ENCODE measurements around the gene MUC5B.
"Not testable (repeated sequence)": the region's sequence is repeated elsewhere in the genome, so short reads cannot be mapped to it uniquely, and the experiment has no call there.

MUC5B gene

DNA sequence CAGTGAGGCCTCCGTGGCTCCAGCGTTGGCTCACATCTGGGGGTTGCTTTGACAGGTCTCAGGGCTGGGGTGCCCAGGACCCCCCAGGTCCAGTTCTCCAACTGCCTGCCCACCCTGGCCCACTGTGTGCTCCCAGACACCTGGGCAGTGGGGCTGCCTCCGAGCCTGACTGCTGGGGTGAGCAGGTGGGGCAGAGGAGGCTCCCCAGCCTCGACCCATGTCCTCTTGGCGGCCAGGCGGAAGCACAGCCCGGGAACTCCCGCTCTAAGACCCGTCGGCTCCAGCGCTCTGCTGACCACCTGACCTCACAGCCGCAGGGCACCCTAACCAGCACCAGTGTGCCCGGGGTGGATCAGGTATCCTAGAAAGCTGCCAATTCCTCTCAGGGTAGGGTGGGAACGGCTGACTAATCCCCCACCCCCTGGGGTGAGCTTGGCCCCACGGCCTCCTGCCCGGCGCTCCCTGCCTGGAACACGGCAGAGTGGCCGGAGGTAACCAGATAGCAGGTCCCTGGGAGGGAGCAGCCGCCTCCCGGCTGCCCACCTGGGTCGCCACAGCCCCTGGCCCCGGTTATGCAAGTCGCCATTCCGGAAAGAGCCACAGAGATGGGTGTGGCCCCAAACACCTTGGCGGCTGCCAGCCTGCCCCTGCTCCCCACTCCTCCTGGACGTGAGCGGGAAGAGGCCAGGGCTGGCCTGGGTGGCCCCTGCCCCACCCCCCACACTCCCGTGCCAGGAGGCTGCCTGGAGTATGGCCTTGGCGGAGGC lies 19.2 kb upstream of the MUC5B start:
- DNase-seq (ENCODE audit: low read depth), result no peak

DNA sequence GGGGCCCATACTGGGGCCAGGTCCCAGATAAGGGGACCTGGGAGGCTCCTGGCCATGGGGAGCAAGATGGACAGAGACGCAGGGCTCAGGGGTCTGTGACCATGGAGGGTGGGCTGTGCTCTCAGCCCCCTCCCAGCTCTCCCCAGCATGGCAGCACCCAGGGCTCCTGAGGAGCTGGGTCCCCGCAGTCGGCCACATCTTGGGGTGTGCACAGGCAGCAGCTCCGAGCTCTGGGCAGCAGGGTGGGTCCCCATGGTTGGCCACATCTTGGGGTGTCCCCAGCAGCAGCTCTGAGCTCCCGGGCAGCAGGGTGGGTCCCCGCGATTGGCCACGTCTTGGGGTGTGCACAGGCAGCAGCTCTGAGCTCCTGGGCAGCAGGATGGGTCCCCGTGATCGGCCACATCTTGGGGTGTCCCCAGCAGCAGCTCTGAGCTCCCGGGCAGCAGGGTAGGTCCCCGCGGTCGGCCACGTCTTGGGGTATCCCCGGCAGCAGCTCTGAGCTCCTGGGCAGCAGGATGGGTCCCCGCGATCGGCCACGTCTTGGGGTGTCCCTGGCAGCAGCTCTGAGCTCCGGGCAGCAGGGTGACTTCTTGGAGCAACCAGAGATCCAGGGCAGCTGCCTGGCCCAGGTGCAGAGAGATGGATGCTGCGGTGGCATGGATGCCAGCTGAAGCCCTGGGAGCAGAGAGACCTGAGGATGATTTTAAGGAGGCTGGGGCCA lies 18.3 kb upstream of the MUC5B start:
- no peak for DNase-seq (ENCODE audit: low read depth)

DNA sequence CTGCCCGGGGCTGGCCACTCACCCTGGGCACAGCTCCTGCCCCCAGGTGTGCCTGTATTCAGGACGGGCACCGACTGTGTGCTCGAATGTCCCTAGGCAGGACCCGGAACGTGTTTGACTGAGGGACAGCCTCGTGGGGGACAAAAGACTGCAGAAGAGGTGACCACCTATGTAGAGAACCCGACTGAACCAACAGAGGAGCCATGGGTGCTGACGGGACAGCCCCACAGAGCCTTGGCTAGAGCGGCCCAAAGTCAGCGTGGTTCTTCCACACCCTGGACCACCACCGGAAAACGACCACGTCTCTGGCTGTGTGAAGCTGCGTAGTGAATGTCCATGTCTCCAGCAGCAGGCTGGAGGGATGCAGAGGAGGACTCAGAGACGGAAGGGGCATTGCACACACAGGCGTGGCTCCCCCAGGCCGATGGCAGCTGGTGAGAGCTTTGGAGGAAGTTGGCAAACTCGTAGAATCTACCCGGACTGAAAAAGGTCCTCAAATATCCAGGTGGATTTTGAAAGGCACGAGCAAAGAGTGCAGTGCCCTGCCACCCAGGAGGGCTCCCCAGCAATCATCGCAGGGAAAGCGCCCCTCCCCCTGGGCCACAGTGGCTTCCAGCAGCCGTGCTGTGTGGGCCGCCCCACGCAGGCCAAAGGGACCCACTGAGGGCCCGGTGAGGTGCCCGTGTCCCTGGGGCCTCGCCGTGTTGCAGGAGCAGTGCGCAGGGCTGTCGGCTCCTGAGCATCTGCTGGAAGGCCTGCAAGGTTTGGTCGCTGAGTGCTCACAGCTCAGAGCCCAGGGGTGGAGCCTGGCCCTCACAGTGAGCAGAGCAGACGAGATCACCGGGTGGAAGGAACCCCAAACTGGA lies 17.5 kb upstream of the MUC5B start:
- no peak for DNase-seq (ENCODE audit: low read depth)

DNA sequence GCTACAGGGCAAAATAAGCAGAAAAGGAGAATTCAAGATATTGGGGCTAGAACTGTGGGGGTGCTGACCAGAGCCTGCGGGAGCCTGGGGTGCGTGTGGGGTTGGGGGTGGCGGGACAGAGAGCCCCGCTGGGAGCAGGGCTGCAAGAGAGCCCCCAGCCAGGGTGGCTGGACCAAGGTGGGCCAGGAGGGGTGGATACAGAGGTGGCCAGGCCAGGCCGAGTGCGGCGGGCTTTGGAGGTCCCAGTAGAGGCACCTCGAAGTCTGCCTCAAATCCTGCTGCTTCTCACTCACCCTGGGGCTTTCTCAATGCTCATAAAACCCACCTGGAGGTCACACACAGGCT lies 16.9 kb upstream of the MUC5B start:
- DNase-seq (ENCODE audit: low read depth), result no peak

DNA sequence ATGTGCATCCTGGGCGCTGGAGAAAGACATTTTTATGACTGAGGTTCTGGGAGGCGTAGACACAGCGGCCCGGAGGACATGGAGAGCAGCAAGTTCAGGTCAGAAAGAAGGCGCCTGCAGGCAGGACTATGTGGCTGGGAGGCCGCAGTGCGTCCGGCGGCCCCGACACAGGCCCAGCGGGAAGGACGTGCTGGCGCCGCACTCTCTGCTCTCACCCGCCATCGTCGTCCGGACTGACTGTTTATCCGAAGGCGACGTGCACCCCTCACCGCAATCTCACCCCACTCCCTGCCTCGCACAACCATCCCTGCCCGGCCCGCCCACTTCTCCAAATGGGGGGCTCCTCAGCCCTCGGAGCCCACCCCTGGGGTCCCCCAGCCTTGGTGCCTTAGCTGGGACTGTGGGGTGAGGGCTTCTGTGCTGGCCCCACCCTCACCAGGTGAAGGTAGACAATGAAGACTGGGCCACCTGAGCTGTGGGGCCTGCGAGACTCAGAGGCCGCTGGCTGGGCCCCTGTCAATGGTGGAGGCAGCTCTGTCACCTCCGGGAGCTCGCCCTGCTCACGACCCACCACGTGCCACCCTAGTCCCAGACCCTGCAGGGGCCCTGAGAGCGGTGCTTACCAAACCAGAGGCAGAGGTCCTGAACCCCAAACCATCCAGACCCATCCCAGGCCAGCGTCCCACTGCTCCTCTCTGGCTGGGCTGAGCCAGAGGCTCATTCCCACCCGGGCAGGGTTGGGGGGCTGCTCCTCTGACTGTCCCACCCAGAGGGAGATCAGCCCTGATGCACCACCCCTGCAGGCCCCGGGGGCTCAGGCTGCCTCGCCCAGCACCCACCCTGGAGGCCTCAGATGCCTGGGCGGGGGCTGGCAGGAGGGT lies 16.2 kb upstream of the MUC5B start:
- no peak for DNase-seq (ENCODE audit: low read depth)

DNA sequence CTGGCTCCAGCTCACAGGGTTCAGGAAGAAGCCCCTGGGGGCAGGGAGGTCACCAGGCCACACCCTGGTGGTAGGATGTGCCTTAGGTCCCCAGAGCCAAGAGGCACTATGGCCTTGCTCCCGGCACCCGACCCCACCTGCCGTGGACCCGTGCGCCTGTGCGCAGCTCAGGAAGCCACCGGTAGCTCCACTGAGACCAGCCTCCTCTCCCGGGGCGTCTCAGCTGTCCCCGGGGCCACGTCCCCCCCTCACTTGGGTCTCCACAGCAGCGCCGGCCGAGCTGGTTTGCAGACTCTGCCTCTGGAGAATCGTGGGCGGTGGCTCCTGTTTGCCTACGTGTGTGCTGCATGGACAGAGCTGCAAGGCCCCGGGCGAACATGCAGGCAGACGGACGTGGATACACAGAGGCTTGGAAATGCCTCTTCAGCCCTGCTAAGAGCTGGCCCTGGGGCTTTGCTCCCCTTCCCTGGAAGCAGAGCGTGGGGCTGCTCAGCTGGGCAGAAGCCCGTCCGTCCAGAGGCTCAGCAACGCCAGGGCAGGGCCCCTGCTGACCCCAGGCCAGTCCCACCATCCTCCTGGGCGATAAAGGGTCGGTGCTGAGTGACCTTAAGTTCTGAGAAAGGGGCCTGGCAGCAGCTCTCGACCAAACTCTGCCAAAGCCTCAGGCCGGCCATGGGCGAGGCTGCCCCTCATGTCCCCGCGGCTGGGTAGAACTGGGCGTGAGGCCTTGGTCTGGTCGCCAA lies 15.3 kb upstream of the MUC5B start:
- no peak for DNase-seq (ENCODE audit: low read depth)

DNA sequence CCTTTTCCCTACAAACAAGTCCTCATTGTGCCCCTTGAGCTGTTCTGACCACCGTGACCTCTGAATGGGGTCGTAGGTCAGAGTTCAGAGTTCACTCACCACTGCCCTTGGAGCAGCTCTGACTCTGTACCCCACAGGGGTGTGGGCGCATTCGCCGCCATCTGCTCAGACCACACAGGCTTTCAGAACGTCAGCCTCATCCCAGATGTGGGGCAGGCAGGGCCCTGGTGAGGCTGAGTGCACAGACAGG lies 14.8 kb upstream of the MUC5B start:
- DNase-seq (ENCODE audit: low read depth), result no peak

DNA sequence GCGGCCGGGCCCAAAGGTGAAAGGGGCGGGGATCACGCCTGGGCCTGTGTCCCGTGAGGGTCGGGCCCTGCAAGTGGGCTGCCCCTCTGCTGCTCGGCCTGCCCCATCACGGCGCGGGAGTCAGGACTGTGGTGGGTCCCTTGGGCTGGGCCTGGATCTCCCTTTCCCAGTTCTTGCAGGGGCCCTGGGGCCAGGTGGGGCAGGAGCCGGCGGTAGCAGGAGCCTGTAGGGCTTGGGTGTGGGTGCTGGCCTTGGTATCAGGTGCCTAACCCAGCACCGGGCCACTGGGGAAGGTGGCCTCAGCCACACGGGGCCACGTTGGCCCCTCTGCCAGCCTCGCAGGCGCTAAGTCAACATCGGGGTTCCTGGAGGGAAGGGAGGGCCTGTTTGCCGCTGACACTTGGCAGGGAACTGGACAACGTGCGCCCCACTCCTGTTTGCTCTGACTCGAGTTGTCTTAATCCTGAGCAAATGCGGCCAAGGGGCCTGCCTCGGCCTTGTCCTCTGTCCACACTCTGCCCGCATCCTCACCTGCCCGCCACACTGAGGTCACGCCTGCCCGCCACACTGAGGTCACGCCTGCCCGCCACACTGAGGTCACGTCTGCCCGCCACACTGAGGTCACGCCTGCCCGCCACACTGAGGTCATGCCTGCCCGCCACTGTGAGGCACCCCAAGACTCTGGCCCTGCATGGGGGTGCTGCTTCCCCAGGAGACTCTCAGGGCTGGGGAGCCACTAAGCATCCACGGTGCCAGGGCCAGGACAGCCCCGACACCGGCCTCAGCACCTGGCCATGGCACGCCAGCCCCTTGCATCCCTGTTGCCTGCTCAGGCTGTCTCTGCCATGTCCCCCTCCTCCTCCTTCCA lies 14.2 kb upstream of the MUC5B start:
- no peak for DNase-seq (ENCODE audit: low read depth)

DNA sequence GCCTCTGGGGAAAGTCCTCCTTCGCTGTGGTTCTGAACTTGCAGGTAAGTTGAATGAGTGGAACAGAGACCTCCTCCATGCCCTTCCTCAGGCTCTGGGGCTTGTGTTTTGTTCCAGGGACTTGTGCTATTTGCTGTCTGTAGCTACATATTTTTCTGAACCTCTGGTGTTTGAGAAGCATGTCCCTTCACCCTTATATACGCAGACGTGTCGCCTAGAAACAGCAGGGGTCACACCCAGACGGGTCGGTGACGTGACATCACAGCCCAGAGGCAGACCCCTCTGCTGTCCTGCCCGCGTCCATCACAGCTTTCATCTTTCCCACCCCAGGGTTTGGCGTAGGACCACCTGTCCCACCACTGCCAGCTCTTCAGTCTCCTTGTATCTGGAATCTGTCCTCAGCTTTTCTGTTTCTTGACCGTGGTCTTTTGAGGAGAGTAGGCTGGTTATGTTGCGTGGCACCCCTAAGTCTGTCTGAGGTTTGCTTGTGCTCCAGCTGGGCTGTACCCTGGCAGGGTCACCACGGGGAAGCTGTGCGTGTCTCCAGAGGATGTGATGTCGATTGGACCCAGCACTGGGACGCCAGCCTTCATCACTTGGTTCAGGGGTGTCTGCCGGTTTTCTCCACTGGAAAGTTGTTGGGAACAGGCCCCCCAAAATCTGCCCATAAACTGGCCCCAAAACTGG lies 13.4 kb upstream of the MUC5B start:
- DNase-seq (ENCODE audit: low read depth), result no peak

DNA sequence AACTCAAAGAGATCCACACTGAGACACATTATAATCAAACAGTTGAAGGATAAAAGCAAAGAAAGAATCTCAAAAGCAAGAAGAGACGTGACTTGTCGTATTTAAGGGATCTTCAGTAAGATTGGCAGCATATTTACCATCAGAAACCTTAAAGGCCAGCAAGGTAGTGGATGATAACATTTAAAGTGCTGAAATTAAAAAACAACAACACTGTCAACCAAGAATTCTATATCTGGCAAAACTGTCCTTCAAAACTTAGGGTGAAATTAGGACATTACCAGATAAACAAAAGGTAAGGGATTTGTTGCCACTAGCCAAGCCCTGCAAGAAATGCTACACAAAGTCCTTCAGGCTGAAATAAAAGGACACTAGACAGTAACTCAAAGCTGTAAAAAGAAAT lies 11.0 kb upstream of the MUC5B start:
- DNase-seq (ENCODE audit: low read depth), result no peak

DNA sequence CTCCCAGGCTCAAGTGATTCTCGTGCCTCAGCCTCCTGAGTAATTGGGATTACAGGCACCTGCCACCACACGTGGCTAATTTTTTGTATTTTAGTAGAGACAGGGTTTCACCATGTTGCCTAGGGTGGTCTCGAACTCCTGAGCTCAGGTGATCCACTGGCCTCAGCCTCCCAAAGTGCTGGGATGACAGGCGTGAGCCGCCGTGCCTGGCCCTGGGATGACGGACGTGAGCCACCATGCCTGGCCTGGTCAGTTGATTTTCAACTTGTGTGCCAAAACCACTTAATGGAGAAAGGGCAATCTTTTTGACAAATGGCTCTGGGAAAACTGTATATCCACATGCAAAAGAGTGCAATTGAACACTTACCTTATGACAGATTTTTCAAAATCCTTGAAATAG lies 7.0 kb upstream of the MUC5B start:
- DNase-seq (ENCODE audit: low read depth), result not testable (repeated sequence)

DNA sequence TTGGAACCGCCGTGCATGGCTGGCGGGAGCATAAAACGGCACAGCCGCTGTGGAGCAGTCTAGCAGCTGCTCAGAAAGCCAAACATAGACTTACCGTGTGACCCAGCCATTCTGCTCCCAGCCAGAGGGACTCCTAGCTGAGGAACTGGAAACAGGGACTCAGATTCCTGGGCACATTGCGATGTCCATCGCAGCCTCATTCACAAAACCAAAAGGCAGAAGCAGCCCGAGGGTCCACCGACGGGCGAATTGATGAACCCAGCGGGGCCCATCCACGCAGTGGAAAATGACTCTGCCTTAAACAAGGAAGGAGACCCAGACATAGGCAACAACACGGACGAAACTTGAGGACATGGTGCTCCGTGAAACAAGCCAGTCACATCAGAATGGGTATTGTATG lies 5.7 kb upstream of the MUC5B start:
- no peak for DNase-seq (ENCODE audit: low read depth)

DNA sequence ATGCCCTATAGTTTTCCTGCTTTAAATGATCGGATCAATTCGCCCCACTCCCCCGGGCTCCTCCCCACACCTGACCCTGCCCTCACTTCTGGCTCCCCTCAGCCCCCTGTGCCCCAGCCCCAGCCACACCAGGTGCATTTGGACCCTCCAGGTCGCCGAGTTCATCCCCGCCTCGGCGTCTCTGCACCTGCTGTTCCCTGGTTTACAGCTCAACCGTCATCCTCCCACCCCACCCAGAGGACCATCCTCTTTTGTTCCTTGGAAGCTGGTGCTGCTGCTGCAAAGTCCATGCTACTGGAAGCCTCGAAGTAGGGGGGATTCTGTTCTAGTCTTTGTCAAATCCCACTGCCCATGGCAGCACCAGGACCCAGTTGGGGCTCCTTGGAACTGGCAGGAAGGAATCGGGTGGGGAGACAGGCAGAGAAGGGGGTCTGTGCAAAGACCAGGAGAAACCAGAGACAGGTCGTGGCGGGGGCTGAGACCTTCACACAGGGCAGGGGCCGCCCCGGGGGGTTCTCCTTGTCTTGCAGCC lies 4.5 kb upstream of the MUC5B start:
- DNase-seq (ENCODE audit: low read depth), result no peak

DNA sequence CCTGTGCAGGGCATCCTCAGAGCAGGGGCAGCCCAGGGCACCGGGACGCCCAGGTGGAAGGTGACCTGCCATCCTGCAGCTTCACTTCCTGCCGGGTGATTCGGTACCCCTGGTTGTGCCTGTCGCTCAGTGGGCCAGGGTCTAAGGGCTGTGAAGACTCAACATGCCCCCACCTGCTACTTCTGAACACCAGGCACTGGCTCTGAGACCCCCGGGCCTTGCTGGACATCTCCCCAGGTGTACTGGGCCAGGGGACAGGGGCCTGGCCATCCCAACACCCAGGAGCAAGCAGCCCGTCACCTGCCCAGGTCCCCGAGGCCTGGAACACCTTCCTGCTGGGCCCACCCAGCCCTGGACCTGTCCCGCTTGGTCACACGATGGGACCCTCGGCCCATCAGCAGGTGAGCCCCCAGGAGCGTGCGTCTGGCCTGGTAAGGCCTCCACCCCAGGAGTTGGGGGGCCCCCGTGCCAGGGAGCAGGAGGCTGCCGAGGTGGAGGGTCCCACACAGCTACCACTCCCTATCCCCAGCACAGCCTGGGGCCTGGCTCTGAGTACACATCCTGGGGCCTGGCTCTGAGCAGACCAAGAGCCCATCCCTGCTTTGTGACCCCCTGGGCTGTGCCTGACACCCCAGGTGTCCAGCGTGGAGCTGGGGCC lies 3.9 kb upstream of the MUC5B start:
- DNase-seq (ENCODE audit: low read depth), result no peak

DNA sequence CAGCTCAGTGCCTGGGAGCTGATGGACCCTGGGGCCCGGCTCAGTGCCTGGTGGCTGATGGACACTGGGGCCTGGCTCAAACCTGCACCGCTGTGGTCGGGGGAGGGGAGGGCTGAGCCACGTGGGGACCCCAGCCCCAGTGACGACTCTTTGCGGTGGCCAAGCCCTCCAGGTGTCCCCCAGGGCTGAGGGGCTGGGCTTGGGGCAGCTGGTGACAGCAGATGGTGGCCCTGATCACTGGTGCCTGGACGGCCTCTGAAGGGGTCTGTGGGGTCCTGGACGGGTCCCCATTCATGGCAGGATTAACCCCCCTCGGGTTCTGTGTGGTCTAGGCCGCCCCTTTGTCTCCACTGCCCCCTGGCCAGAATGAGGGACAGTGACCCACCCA lies 3.4 kb upstream of the MUC5B start:
- DNase-seq (ENCODE audit: low read depth), result no peak

DNA sequence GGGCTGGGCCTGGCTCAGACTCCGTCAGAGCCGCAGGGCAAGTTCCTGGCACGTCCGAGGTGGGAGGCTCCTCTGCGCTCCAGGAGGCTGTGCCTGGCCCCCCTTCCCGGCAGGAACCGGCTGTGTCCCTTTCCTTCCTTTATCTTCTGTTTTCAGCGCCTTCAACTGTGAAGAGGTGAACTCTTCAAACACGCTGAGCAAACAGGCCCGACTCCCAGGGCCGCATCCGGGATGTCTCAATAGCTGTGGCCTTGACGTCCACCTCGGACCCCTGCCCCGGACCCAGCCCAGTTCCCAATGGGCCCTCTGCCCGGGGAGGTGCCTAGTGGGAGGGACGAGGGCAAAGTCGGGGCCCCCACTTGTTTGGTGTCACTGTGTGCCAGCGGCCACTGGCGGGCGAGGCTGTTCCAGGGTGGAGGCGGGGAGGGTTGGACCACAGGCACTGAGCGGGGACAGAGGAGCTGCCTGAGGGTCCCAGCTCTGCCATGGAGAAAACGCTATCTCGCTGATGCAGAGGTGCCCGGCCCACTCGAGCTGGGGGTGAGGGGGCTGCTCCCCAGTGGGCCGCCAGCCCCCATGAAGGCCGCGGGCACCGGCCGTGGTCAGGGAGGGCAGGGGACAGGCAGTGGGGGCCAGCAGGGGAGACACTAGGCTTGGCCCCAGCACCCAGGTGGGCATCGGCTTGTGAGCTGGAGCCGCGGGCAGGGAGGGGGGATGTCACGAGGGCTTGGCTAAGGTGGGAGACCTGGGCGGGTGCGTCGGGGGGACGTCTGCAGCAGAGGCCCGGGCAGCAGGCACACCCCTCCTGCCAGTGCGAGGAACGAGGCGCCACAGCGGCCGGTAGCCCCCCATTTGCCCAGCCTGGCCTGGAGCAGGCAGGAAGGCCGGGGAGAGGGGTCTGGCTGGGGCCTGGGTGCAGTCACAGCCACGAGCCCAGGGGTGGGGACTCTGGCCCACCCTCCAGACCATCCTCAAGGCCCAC lies 2.7 kb upstream of the MUC5B start:
- no peak for DNase-seq (ENCODE audit: low read depth)

DNA sequence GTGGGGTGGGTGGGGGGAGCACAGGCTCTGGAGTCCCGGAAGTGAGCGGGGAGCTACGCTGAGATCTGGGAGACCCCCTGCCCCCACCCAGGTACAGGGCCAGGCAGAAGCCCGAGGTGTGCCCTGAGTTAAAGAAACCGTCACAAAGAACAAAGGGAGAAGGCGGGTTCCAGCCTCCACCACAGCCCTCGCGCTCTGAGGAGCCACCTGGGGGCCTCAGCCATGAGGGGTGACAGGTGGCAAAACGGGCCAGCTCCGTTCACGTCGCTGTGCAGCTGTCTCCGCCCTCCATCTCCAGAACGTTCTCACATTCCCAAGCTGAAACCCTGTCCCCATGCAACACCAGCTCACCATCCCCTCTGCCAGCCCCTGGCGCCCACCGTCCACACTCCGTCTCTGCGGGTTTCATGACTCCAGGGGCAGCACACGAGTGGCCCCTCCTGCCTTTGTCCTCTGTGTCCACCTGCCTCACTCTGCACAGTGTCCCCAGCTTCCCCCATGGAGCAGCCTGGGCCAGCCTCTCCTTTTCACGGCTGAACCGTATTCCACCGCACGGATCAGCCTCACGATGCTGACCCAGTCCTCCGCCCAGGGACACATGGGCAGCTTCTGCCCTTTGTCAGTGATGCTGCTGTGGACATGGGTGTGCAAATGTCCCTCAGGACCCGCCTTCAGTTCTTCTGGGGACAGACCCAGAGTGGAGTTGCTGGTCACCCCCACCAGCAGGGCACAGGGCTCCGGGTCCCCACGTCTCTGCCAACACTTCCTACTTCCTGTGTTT lies 1.7 kb upstream of the MUC5B start:
- DNase-seq (ENCODE audit: low read depth), result no peak
